AG09309 (cell line): Measurements from ENCODE around the gene PLEKHA1.

Experiments used
- DNase-seq: peaks from one replicate; pipeline ENCODE4 v3.0.0-alpha.2; 2010; ENCODE audit warnings: low read depth
- H3K4me3 ChIP-seq: 2 replicates; pipeline ENCODE4 v1.5.1; 2011; ENCODE audit warnings: mild to moderate bottlenecking, low read depth, low read length, moderate library complexity; ENCODE audit not compliant: control insufficient read depth
- CTCF ChIP-seq: IDR thresholded peaks from 2 replicates; pipeline ENCODE4 v1.5.1; 2011; ENCODE audit warnings: mild to moderate bottlenecking, low read depth, low read length, inconsistent platforms; ENCODE audit not compliant: insufficient read depth, control insufficient read depth; ENCODE audit errors: missing control alignments

PLEKHA1 gene

DNA sequence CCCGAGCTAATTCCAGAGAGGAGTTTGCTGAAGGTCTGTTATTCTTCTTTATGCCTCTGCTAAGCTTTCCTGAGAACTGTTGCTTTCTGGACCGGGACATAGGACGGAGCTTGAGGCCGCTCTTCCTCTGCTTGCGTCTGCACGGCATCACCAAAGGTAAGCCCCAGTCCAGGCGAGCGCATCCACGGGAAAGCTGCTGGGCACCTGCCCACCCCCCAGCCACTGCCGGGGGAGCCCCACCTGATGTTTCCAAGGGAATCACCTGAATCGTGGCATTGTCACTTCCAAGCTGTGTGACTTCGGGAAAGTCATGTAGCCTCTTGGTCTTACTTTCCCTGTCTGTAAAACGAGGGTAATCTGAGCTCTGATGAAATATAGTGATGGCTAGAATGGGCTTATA is 45.1 kb upstream of the PLEKHA1 start:
- no peak for DNase-seq
- no peak for TF ChIP-seq CTCF
- no peak overlapping the region for H3K4me3 ChIP-seq

DNA sequence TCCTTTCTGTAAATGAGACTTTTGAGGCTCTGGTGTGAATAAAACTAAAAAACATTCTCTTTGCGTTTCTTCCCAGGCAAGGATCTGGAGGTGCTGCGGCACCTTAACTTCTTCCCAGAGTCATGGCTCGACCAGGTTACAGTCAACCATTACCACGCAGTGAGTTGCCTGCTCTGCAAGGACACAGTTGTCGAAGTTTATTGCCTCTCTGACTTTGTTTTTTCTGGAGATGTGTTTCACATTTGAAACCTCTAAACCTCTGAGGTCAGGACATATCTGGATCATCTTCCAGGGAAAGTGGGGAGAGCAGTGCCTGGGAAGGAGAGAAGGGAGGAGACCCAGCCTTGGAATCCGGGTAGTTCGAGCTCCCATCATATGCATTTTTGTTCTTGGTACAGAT is 43.4 kb upstream of the PLEKHA1 start:
- no peak for TF ChIP-seq CTCF
- DNase-seq, result no peak
- no peak overlapping the region for H3K4me3 ChIP-seq

DNA sequence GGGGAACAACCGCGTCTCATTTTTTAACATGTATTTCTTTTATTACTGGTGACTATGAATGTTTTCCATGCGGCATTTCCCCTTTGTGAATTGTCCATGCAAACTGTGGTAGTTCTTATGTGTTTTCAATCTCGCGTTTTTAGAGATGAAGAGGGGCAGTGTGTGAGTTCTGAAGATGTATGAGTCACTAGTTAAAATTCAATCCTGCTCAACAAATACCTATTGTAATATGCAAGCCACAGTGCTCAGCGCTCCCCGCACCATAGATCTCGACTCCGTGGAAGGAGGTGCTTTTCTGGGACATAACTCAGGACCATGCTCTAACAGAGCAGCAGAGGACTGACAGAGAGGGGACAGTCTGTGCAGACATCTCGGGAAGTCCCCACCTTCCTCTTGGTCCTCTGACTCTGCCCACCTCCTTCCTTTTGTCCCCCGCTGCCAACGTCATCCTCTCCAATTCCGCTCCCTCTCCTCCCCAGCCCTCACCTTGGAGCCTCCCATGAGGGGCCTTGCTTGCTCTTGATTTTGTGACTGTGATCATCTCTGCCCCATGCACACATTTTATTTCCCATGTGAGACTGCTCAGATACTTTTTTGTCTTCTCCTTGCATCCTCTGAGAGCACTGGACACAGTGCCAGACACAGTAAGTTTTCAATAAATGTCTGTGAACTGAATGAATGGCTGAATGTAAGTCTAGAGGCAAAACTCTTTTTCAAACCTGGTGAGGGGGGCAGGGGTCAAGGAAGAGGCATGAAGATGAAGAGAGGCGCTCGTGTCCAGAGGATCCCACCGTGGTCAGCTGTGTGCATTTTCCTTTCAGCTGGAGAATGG is 42.7 kb upstream of the PLEKHA1 start:
- no peak for DNase-seq
- no peak for TF ChIP-seq CTCF
- no peak overlapping the region for H3K4me3 ChIP-seq

GRCh38 chr10:122333037-122333436 is 41.5 kb upstream of the PLEKHA1 start:
- H3K4me3 ChIP-seq, result no peak overlapping the region
- TF ChIP-seq CTCF, result no peak
- DNase-seq, result no peak

DNA sequence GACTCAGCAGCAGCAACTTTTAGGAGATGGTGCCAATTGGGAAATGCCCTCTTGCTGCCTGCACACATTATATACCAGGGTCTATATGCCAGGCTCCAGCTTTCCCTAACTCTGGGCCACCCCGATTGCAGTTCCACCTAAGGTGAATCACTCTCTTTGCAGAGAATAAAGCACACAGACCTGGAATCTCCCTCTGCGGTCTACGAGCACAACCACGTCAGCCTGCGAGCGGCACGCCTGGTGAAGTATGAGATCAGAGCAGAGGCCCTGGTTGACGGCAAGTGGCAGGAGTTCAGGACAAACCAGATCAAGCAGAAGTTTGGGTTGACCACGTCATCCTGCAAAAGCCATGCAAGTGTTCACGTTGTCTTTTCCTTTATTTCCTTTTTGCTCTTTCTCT is 38.2 kb upstream of the PLEKHA1 start:
- H3K4me3 ChIP-seq, result no peak overlapping the region
- DNase-seq, result no peak
- TF ChIP-seq CTCF, result no peak

- no peak for DNase-seq
These were observed 37.5 kb upstream of the PLEKHA1 start for GRCh38 chr10:122336961-122337360.

More at GRCh38 chr10:122336961-122337360, 37.5 kb upstream of the PLEKHA1 start:
- no peak overlapping the region for H3K4me3 ChIP-seq
- no peak for TF ChIP-seq CTCF
